ENCODE measurements around the gene NPAS3.

The NPAS3 gene

DNA sequence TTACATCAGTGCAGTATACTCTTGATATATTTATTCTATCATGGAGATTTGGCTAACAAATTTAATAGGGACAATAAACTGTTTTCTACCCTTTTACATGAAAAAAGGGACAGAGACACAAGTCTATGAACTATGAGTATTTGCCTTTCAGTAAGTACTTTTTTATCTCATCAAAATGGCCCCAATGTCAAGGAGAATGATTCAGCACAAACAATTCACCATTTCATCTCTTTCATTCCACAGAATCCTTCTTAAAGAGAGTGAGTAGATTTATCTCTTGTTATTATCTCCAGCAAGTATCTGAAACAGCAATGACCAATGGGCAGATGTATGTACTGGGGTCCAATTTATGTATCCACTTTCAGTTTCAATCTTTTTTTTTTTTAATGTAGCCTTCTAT is 447.5 kb downstream of the NPAS3 start:
- H3K79me2 ChIP-seq (ENCODE audit: insufficient read depth, low read depth): no peaks in the 10 kb centered on the region
- no peak overlapping the region for H3K27ac ChIP-seq
- no peak overlapping the region for H3K9ac ChIP-seq
- H3K4me1 ChIP-seq (ENCODE audit: low read depth, poor library complexity, severe bottlenecking): no peaks in the 10 kb centered on the region
- no peak overlapping the region for H2AFZ ChIP-seq (ENCODE audit: low read depth)
- TF ChIP-seq, protein P1, sequence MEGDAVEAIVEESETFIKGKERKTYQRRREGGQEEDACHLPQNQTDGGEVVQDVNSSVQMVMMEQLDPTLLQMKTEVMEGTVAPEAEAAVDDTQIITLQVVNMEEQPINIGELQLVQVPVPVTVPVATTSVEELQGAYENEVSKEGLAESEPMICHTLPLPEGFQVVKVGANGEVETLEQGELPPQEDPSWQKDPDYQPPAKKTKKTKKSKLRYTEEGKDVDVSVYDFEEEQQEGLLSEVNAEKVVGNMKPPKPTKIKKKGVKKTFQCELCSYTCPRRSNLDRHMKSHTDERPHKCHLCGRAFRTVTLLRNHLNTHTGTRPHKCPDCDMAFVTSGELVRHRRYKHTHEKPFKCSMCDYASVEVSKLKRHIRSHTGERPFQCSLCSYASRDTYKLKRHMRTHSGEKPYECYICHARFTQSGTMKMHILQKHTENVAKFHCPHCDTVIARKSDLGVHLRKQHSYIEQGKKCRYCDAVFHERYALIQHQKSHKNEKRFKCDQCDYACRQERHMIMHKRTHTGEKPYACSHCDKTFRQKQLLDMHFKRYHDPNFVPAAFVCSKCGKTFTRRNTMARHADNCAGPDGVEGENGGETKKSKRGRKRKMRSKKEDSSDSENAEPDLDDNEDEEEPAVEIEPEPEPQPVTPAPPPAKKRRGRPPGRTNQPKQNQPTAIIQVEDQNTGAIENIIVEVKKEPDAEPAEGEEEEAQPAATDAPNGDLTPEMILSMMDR (conservative IDR thresholded peaks at IDR 0.05; ENCODE audit: low read depth, low read length): no peak
- no peaks in the 10 kb centered on the region for H3K27me3 ChIP-seq (ENCODE audit: insufficient read depth, low read depth)
- H4K20me1 ChIP-seq (ENCODE audit: insufficient read depth): no peaks in the 10 kb centered on the region
- no peaks in the 10 kb centered on the region for H3K36me3 ChIP-seq (ENCODE audit: insufficient read depth)
- no peak overlapping the region for H3K4me2 ChIP-seq
- no peak overlapping the region for H3K4me3 ChIP-seq (IDR thresholded peaks at IDR 0.05; ENCODE audit: insufficient read depth, low read depth, low read length)

DNA sequence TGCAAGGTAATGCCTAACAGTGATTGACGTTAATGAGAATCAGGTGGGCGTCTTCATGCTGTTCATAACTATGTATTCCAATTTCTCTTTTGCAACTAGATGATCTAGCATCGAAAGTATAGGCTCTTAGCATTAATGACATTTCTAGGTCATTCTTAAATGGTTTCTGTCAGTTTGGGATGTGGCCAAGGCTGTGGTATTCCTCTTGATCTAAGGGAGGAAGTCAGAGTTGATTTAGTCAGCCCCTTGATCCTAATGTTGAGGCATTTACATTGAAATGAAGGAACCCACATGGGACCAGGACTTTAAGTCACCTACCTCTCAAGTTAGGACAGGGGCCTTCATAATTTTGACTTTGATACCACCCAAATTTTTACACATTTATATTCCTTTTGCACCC is 448.1 kb downstream of the NPAS3 start:
- Histone ChIP-seq H3K27me3 (ENCODE audit: insufficient read depth, low read depth) (no peaks in the 10 kb centered on the region), H4K20me1 (ENCODE audit: insufficient read depth) (no peaks in the 10 kb centered on the region), H3K4me1 (ENCODE audit: low read depth, poor library complexity, severe bottlenecking) (no peaks in the 10 kb centered on the region), H2AFZ (ENCODE audit: low read depth) (no peak overlapping the region), H3K27ac (no peak overlapping the region), H3K9ac (no peak overlapping the region), H3K4me3 (IDR thresholded peaks at IDR 0.05; ENCODE audit: insufficient read depth, low read depth, low read length) (no peak overlapping the region), H3K4me2 (no peak overlapping the region), H3K36me3 (ENCODE audit: insufficient read depth) (no peaks in the 10 kb centered on the region), H3K79me2 (ENCODE audit: insufficient read depth, low read depth) (no peaks in the 10 kb centered on the region)
- TF ChIP-seq, protein P1 (conservative IDR thresholded peaks at IDR 0.05; ENCODE audit: low read depth, low read length): no peak

DNA sequence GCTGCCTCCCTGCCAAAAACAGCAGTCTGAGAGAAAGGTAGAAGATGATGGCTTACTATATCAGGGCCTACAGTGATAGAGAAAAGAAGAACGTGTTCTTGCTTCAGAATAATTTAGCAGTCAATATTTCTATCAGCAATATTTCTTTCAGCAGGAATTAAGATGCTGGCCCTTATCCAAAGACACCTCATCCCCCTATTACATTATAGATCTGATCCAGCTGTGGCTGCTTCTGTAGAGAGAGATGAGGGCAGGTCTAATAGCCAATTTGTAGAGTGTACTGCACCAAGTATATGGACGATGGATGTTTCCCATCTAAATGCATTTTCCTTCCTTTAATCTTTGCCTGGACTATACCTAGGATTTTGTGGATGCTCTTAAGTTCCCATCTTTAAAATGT is 451.7 kb downstream of the NPAS3 start:
- H3K27me3 ChIP-seq (ENCODE audit: insufficient read depth, low read depth): no peaks in the 10 kb centered on the region
- H3K4me2 ChIP-seq: no peak overlapping the region
- no peaks in the 10 kb centered on the region for H4K20me1 ChIP-seq (ENCODE audit: insufficient read depth)
- H3K79me2 ChIP-seq (ENCODE audit: insufficient read depth, low read depth): no peaks in the 10 kb centered on the region
- H2AFZ ChIP-seq (ENCODE audit: low read depth): no peak overlapping the region
- no peak overlapping the region for H3K9ac ChIP-seq
- H3K4me1 ChIP-seq (ENCODE audit: low read depth, poor library complexity, severe bottlenecking): no peaks in the 10 kb centered on the region
- H3K27ac ChIP-seq: no peak overlapping the region
- H3K4me3 ChIP-seq (IDR thresholded peaks at IDR 0.05; ENCODE audit: insufficient read depth, low read depth, low read length): no peak overlapping the region
- TF ChIP-seq, protein P1 (conservative IDR thresholded peaks at IDR 0.05; ENCODE audit: low read depth, low read length): no peak
- H3K36me3 ChIP-seq (ENCODE audit: insufficient read depth): no peaks in the 10 kb centered on the region

DNA sequence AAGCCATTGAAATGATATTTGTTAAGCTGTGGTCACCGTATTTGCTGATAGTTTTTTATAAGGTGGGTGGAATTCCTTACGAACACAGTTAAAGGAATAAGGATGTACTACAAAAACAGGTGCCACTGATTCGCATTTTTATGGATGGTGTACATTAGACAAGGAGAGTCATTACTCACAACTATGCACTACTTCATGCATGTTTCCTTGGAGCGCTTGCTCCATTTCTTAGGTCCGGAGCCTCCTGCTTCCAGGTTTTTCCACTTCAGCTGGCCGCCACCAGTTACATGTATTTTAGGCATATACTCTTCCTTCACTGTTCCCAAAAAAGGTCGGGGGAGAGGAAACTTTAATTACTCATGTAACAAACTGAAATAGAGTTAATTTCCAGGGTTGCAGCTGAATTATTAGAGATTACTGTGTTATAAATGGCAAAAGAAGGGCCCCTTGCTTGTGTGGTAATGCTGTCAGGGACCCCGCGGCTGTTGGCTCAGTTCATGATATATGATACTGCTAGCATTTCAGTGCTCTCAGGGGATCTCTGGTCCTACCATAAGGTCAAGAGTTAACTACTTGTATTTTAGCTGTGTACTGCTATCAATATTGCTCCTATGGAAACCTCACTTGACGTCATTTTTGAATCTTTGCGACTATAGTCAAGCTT is 454.7 kb downstream of the NPAS3 start:
- Histone ChIP-seq H3K4me2 (no peak overlapping the region), H3K36me3 (ENCODE audit: insufficient read depth) (no peaks in the 10 kb centered on the region), H3K9ac (no peak overlapping the region), H3K4me1 (ENCODE audit: low read depth, poor library complexity, severe bottlenecking) (no peaks in the 10 kb centered on the region), H2AFZ (ENCODE audit: low read depth) (no peak overlapping the region), H3K27ac (no peak overlapping the region), H3K79me2 (ENCODE audit: insufficient read depth, low read depth) (no peaks in the 10 kb centered on the region), H3K27me3 (ENCODE audit: insufficient read depth, low read depth) (no peaks in the 10 kb centered on the region), H4K20me1 (ENCODE audit: insufficient read depth) (no peaks in the 10 kb centered on the region), H3K4me3 (IDR thresholded peaks at IDR 0.05; ENCODE audit: insufficient read depth, low read depth, low read length) (no peak overlapping the region)
- TF ChIP-seq, protein P1 (conservative IDR thresholded peaks at IDR 0.05; ENCODE audit: low read depth, low read length): no peak
